ENCODE measurements around the gene STK17A.

STK17A gene

DNA sequence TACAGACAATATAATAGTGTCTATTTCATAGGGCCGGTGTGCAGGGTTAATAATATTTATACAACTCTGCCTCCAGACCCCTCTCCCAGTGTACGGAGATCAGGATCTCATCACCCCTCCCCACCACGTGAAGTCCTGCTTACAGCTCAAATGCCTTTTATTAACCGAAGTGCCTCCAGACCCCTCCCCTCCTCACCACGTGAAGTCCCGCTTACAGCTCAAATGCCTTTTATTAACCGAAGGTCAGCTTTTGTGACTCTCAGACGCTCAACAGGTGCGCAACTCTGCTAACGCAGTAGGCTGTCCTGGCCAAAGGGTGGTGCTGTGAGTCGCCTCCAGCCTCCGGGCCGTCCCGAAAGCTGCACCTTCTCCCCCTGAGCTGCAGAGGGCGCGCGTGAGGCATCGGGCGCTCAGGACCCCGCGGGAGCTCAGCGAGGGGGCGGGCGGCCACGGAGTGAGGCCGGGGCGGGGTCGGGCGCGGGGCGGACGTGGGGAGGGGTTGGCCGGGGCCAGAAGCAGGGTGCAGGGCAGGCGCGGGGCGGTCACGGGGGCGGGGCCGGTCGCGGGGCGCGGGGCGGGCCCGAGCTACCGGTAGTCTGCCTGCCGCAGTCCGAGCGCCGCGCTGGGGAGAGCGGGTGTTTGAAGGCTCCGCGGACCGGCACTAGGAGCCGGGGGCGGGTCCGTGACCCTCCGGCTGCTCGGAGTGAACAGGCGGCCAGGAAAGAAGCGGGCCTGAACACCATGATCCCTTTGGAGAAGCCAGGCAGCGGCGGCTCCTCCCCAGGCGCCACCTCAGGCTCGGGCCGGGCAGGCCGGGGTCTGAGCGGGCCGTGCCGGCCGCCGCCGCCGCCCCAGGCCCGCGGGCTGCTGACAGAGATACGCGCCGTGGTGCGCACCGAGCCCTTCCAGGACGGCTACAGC is at the start of gene STK17A:
Gene STK17A, plus strand, starts transcription at position 606 of the 921 bp plus-strand sequence. Its CDS starts 136 bp downstream, at position 742.
- DNase-seq (ENCODE audit: low spot score), result peak; percentile 96

DNA sequence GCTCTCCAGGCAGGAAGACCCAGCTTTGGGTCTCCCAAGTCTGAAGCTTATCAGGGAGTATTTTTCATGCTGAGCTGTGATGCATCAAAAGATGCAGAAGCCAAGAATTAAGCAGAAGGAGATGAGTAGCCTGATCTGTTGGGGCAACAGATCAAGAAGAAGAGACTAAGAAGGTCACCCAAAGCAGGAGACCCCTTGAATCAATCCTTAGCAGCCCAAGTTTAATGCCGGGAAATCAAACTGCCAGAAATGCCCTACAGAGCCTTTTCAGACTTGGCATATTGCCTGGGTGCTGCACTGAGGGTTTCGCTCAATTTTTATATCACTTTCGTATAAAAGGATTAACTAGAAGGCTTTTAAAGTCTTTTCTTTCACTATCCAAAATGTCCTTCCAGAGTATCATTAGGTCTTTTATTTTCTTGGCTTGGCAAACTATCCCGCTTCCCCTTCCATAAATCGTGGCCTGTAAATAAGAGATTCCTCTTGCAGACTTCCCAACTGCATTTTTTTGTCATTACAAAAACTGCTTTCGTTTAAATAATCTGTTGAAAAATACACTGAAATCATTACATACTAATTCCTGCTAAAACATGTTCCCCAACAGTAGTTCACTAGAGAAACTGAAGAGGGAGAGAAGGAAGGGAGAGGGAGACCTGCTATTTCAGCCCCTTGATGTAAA is 49.0 kb upstream of the STK17A start:
- no peak for DNase-seq (ENCODE audit: low spot score)

DNA sequence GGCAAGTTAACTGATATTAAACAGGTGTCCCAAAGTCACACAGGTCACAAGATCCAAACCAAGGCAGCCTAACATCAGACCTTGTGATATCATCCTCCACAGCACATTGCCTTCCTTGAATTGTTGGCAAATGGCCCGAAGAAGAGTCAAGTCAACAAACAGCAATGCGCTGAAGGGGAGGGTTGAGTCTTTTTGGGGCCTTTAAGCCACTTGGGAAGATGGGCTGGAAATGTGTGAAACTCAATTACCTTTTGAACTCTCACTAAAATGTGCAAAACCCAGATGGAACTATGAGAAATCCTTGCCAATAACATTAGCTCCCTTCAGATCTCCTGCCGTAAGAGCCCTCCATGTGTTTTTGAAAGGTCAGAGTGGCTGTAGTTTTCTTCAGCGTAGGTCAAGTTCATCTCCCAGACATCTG is 47.9 kb upstream of the STK17A start:
- no peak for DNase-seq (ENCODE audit: low spot score)

DNA sequence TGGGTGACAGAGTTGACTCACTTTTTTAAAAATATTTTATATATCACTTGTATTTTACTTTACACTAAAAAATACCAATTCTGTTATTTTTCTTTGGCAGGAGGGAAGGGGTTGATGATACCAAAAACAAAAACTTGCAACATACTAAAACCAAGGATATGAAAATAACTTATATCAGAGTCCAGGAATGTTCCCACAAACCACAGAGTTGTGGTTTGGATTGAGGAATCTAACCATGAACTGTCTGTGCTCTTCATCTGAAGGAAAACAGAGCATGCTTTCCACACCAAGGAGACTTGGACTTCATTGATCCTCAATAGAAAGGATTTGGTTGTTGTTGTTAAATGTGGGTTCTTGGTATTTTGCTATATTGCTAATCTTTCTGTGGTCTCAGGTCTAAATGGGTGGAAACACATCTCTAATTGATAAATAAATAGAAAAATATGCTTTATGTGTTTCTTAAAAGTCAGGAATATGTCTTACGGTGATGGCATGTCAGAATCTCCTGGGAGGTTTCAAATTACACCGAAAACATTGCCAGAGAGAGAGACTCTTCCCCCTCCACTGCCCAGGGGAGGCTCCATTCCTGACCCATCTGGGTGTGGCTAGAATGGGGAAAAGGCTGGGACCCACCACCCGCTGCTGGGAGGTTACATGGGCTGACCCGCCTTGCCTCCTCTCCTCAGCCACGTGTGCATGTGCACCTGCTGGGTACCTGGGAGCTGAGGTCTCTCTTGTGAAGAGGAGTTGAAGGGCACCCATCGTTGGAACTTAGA is 46.9 kb upstream of the STK17A start:
- DNase-seq (ENCODE audit: low spot score), result peak; percentile 65

DNA sequence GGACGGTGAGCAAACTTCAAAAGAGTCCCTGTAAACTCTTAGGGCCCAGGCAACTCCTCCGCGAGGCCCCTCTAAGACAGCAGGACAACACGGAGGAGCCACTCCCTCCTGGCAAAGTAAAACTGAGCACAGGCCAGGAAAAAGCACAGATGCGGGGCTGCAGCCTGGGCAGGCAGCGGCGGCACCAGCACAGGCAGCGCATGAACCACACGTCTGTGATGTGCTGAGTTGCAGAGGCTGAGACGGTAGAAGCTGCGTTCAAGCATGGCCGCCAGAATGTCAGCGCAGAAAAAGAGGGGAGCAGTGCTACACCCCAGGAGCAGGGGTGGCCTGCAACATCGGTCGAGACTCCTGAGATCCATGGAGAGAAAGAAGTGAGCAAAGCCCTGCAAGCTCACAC is 46.1 kb upstream of the STK17A start:
- no peak for DNase-seq (ENCODE audit: low spot score)

DNA sequence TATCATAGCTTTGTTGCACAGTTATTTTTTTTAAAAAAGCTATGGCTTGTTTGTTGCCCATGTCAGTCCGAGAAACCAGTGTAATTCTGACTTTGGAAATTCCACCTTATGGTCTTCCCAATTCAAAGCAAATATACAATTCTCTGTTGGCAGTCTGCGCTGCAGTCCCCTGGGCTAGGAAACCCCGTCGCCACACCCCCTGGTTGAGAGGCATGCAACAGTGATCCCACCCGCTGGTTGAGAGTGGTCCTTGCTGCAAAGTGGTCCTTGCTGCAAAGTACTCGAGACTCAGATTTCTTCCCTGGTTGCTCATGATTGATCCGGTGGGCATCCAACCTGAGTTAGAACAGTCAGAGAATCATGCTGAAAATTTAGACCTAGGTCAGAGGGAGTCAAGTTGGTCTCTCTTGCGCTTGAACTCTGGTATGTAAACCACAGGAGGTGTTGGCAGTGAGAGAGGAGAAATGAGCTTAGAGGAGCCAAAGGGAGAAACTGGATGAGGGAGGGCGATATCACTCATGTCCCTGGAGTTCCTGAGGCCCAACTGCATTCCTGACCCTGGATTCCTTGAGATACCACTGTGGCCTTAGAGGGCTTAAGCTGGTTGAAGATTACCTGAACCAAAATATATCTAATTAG is 45.0 kb upstream of the STK17A start:
- no peak for DNase-seq (ENCODE audit: low spot score)

DNA sequence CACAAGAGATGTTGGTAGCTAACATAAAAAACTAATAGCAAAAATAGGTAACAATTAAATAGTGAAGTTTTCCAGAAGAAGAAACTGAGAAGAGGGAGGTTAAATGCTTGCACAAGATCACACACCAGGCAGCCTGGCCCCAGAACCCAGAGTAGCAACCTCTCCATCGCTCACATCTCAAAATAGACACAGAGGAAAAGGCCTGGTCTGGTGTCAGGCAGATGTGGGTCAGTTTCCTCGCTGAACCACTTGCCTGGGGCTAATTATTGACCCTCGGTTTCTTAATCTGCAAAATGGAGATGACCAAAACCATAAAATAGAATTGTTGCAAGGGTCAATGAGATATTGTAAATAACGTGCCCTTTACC is 44.5 kb upstream of the STK17A start:
- no peak for DNase-seq (ENCODE audit: low spot score)

DNA sequence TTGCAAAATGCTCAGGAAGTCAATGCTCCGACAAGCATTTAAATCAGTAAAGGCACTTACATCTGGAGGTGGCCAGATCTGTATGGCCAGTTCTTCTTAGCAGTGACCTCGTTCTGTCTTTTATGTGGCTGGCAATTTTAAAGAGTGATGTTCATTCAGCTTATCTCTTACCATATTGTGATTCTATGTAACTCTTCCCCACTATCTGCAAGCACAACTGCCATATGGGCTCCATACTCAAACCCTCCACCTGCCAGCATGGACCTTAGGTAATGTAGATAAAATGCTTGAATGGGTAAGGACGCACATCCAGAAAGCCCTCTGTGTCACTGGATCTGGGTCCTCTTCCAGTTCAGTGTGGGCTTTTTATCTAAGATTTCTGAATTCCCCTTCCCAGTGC is 42.4 kb upstream of the STK17A start:
- DNase-seq (ENCODE audit: low spot score), result no peak

DNA sequence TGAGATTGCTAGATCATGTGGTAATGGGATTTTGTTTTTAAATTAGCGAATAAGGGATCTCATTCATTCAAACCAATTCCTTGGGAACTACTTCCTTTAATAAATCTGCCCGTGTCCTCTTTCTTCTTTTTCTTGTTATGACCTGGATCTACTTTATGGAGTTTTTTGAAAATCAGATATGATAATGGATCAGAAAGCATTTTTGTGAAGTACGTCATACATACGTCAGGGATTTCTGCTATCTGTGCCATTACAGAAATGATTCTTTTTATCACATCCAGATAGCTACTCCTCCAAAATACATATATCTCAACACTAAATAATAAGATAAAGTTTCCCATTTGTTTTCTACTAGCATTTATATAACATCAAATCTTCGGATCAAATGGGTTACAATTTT is 40.2 kb upstream of the STK17A start:
- no peak for DNase-seq (ENCODE audit: low spot score)

DNA sequence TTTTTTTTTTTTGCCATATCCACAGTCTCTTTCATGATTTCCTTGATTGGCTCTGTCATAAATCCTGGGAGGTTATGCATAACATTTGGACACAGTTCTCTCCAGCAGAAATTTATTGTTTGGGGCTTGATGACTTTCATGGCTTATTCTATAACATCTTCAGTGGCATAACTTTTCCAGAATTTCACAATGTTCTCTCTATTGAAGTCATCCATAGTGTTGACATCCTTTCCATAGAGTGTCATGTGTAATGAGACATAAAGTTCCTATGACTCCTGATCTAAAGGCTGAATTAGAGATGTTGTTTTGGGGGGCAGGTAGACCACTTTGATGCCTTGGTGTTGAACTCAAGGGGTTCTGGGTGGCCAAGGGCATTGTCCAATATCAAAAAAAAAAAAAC is 36.7 kb upstream of the STK17A start:
- DNase-seq (ENCODE audit: low spot score), result no peak

DNA sequence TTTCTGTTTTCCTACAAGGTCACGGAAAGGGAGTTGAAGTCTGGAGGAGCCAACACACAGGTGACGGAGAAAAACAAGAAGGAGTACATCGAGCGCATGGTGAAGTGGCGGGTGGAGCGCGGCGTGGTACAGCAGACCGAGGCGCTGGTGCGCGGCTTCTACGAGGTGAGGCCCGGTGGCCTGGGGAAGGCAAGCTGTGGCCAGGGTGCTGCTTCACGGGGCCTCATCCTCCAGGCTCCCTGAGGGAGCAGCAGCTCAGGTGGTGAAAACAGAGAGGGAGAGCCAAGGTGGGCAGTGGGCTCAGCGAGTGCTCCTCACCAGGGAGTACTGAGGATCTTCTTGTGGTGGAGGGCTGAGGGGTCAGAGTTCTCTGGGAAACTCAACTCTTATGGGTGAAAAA is 32.5 kb upstream of the STK17A start:
- no peak for DNase-seq (ENCODE audit: low spot score)

DNA sequence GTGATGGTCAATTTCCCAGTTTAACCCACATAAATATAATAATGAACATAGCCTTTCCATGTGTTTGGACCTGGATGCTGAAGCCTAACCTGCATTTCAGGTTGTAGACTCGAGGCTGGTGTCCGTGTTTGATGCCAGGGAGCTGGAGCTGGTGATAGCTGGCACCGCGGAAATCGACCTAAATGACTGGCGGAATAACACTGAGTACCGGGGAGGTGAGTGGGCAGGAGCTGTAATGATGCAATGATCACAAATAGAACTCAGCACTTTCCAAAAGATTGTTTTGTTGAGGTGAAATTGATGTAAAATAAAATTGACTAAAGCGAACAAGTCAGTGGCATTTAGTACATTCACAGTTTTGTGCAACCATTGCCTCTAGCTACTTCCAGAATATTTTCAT is 30.8 kb upstream of the STK17A start:
- DNase-seq (ENCODE audit: low spot score), result no peak

DNA sequence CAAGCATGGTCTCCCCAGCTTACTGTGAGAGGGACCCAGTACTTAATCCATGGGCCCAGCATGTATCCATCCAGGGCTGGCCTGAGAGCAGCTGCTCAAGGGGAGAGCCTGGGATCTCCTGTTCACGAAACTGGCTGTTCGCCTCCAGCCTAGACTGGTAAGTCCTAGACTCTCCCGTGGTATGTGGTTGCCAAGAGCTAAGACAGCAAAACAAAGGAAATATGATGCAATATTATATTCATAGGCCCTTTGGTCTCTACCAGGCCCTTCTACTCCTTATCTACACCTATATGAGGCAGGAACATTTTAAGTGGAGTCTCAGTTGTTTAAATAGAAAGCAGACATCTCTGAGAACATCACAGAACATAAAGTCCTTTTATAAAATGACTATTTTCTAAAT is 28.9 kb upstream of the STK17A start:
- DNase-seq (ENCODE audit: low spot score), result peak; percentile 79

DNA sequence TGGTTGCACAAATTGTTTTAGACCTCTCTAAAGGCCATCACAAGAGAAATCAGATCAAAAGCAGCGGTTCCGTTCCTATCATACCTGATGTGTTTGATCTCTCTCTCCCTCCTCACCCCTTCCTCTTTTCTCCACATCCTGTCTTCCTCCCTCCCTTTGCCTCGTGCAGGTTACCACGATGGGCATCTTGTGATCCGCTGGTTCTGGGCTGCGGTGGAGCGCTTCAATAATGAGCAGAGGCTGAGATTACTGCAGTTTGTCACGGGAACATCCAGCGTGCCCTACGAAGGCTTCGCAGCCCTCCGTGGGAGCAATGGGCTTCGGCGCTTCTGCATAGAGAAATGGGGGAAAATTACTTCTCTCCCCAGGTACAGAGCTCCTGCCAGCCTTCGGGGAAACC is 28.5 kb upstream of the STK17A start:
- no peak for DNase-seq (ENCODE audit: low spot score)

DNA sequence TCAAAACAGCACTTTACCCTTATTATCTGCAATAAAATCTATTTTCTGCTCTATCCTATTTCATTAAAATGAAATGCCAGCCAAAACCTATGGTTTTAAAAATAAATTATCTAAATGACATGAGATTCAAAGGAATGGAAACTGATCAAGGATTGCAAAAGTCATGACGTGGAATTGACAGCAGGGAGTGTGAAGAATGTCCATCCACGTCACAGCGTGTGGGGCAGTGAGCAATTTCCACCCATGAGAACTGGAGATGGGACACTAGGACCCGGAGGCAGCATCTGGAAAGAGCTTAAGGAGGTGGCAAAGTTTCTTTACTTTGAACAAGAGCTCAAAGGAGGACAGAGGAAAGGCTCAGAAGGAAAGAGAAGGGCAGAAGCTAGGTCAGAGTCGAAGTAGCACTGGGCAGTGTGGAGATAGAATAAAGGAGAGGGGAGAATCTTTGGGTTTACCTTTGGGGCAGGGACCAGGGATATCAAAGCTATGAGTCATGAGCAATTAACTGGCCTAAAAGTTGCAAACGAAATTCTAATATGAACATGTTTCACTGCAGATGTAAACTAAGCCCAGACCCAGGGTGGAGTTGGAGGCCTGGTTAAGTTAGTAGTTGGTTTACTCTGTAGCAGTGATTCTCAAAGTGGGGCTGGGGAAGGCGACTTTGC is 24.9 kb upstream of the STK17A start:
- DNase-seq (ENCODE audit: low spot score), result peak; percentile 38

DNA sequence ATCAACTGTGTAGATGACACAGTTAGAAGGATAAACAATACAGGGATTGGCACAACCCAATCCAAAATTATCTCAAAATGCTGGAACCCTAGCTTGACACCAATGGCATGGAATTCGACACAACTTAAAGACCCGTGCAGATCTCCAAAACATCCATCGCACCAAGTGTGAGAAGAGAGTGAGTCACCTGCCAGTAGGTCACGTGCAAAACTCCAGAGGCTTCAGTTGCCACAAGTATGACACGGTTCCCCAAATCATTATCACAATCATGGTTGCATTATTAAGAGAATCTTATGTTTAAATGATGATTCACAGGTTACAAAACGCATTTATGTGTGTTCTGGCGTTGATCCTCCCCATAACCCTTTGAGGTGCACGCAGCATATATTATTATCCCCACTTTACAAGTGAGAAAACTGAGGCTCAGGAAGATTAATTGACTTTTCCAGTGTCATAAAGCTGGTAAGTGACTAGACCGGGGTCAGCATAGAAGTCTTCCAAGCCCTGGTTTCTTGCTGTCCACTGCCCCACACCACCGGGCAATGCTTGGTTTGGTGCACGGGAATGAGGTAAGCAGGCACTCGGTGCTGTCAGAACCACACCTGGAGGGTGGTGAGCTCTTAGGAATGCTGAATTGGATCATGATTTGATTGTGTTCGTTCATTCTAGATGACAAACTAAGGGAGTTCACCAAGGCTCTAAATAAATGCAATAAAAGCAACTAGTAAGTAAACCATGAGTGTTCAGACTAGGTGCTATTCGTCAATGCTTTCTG is 23.6 kb upstream of the STK17A start:
- peak; percentile 19 for DNase-seq (ENCODE audit: low spot score)

DNA sequence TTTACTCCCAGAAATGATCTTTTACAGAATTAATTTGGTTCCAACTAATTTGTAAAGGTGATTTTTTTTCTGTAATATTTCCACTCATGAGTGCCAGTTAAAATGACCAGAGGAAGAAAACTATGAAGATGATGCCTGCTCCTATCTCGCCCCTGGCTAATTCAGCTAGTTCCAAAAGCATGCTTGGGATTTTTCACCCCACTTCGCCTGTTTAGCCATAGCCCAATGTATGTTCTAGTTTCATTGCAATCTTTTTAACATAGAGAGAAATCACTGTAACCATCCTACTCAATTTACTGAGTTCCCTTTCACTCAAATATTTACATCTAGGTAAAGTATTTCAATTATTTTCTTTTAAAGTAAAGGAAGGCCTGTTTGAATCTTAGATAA is 23.0 kb upstream of the STK17A start:
- no peak for DNase-seq (ENCODE audit: low spot score)

DNA sequence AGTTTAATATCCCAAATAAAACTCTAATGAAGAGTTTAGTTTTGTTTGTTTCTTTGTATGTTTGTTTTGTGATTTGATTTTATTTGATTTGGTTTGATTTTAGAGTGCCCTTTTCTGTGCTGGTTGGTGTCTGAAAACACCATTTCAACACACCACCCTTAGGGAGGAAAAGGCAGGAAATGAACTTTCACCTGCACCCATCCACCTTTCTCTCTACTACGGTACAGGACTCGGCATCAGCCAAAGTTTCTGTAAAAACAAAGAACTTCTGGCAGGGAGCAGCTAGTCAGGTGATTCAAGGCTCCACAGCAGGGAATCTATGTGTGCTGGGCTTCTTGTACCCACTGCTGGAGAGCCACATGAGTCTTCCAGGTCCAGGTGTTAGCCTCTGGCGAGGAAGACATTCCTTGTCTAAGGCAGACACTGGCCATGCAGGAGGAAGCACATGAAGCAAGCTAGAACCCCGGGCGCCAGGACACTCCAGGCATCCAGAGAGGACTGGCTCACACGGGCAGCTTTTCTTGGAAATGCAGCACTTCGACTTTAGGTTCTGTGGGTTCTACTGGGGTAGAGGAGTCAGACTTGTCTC is 22.1 kb upstream of the STK17A start:
- DNase-seq (ENCODE audit: low spot score), result no peak

DNA sequence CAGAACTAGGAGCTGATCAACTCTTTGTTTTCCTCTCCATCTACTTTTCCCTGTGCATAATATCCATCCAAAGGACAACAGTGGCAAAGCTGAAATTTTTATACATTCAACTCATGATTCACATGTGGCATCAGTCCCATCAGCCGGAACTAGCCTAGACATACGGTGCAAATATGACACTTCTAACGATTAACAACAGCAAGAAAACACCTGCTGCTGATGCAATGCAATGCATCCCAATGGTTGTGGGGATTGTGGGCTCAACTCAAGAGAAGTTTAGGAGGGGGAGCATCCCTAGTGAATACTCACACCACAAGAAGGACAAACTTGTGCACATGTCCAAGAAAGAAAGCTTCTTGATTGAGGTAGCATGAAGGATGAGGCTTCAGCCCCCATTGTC is 20.5 kb upstream of the STK17A start:
- no peak for DNase-seq (ENCODE audit: low spot score)

DNA sequence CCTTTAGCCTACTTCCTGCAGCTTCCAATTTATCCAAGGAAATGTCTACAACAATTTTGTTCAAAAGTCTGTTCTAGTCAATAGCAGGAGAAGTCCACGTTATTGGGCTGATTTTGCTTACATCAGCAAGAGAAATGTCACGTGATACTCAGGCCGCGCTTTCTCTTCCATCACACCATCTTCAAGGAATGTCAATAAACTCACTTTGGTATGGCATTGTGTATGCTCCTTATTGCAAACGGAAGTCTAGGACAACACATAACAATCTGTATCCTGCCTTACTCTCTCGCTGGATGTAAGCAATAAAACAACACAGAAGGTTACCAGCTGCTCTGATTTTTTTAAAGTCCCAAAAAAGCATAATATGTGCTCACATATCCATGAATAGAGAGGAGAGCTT is 17.1 kb upstream of the STK17A start:
- DNase-seq (ENCODE audit: low spot score), result no peak

DNA sequence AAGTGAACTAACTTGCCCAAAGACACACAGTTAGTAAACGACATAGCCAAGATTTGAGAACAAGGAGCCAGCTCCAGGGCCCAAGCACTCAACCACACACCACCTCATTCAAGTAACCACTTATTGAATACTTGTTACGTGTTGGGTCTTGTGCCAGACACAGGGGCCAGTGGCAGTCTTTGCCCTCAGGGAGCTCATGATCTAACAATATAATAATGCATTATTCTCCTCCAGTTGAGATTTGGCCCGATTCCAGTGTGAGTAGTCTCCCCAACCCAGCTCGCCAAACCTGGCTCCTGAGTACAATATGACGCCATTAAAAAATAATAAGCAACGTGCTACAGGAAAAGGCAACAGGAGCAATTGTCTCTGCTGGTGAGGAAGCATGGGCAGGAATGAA is 14.4 kb upstream of the STK17A start:
- no peak for DNase-seq (ENCODE audit: low spot score)
